GM13977 (cell line): ENCODE data around the gene CUX1.
A peak's percentile ranks its signal among the peaks of the same experiment; 100 is the strongest.

Source experiments
- DNase-seq: peaks from one replicate; pipeline ENCODE4 v3.0.0; 2012; ENCODE audit warnings: low spot score
- in situ Hi-C: fragments of 300-500 bp; cut with MboI; formaldehyde crosslinking; loops from one replicate; pipeline ENCODE4 v1.12.0; 2022; ENCODE audit warnings: low sequenced_read_pairs, low pct_unique_long_range_greater_than_20kb, mixed read lengths, inconsistent platforms; ENCODE audit not compliant: unreplicated experiment
- TF ChIP-seq, protein P1 (sequence below): IDR thresholded peaks from 2 replicates; pipeline ENCODE4 v1.5.1; 2012; ENCODE audit warnings: mild to moderate bottlenecking, control low read depth; ENCODE audit not compliant: insufficient read depth; ENCODE audit errors: extremely low read depth, missing control alignments

CUX1 gene

GRCh38 chr7:102061354-102061945 is 244.0 kb downstream of the CUX1 start:
- DNase-seq, result no peak
- in situ Hi-C loops, result no loop called here
- TF ChIP-seq, protein P1, sequence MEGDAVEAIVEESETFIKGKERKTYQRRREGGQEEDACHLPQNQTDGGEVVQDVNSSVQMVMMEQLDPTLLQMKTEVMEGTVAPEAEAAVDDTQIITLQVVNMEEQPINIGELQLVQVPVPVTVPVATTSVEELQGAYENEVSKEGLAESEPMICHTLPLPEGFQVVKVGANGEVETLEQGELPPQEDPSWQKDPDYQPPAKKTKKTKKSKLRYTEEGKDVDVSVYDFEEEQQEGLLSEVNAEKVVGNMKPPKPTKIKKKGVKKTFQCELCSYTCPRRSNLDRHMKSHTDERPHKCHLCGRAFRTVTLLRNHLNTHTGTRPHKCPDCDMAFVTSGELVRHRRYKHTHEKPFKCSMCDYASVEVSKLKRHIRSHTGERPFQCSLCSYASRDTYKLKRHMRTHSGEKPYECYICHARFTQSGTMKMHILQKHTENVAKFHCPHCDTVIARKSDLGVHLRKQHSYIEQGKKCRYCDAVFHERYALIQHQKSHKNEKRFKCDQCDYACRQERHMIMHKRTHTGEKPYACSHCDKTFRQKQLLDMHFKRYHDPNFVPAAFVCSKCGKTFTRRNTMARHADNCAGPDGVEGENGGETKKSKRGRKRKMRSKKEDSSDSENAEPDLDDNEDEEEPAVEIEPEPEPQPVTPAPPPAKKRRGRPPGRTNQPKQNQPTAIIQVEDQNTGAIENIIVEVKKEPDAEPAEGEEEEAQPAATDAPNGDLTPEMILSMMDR, result no peak

DNA sequence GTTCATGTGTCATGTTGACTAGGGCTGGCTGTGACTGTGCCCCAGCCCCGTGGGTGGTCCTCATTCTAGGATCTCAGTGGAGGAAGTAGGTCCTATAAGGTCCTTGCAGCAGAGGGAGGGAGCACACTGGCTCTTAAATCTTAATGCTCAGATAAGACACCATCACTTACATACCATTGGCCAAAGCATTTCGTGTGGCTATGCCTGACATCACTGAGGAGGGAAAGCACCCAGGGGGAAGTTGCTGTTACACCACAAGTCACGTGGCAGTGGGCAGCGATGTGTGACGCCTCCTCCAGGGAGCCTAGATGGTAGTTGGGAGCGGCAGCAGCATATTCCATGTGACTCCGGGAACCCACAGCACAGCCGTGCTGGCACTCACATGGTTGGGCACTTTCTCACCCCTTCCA is 244.6 kb downstream of the CUX1 start:
- DNase-seq, result peak; percentile 85
- in situ Hi-C loops, result no loop called here
- TF ChIP-seq, protein P1, result no peak

DNA sequence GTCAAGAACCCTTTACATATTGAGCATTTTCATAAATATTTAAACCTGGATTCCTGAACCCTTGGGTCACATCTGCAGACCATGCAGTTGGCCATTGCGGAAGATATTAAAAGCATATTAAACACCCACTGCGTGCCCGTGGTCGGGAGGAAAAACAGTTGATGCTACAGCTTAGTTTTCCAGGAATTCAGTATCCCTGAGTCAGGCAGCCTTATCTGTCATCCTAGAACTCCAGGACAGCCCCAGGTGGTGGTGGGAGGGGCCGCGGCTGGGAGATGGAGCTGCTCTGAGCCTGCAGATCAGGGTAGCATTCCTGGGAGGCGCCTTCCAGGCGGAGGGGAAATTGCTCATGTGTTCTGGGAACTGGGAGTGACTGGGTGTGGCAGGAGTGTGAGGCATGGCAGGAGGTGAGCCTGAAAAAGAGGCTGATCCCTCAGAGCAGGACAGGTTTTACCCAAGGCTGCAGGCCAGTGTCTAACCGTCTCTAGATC is 246.3 kb downstream of the CUX1 start:
- TF ChIP-seq, protein P1, result no peak
- DNase-seq, result no peak
- in situ Hi-C loops, result no loop called here

GRCh38 chr7:102064361-102065025 is 247.1 kb downstream of the CUX1 start:
- TF ChIP-seq, protein P1, result no peak
- DNase-seq, result no peak
- in situ Hi-C loops, result no loop called here

DNA sequence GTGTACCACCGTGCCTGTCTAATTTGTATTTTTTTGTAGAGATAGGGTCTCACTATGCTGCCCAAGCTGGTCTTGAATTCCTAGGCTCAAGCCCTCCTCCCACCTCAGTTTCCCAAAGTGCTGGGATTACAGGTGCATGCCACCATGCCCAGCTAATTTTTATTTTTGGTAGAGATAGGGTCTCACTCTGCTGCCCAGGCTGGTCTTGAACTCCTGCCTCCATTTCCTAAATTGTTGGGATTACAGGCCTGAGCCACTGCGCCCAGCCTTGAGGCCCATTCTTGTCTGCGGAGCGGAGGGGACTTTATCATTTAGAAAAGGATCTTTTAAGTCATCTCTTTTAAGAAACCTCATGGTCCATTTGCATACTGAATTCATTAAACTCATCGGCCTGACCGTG is 247.8 kb downstream of the CUX1 start:
- in situ Hi-C loops, result no loop called here
- no peak for DNase-seq
- TF ChIP-seq, protein P1, result no peak

- DNase-seq, result no peak
- TF ChIP-seq, protein P1, result no peak
- in situ Hi-C loops, result no loop called here
These were observed 249.1 kb downstream of the CUX1 start for GRCh38 chr7:102066476-102066875.
